OCI-LY7 (cell line): ENCODE measurements around the gene SLC16A3. TPM values are rescaled to one million over a fixed set of nuclear protein-coding genes. Genes with fewer than 3 reads are reported as not detected.

ENCODE experiments used
- BruUV-seq: library from RNA; stranded (reverse); fragments of 400-500 nt; replicated peaks from 2 replicates; lab custom pipeline; 2021; lab: Mats Ljungman, UMichigan
- CTCF ChIA-PET: fragments of 300-600 bp; sonication (Branson Sonifier 250); formaldehyde crosslinking; loops from one replicate; lab custom pipeline; 2022; ENCODE audit warnings: antibody characterized with exemption; ENCODE audit not compliant: unreplicated experiment; lab: Charles Lee
- POLR2A ChIA-PET: fragments of 300-600 bp; sonication (Branson Sonifier 250); formaldehyde crosslinking; loops from one replicate; lab custom pipeline; 2022; ENCODE audit warnings: antibody characterized with exemption; lab: Charles Lee
- DNase-seq: peaks from one replicate; pipeline ENCODE4 v3.0.0-alpha.2; 2015; ENCODE audit warnings: low spot score
- H2AFZ ChIP-seq: fragments of 200-600 bp; sonication (generic), shearing (Covaris generic); 2 replicates; pipeline ENCODE4 v1.6.1; 2014; ENCODE audit warnings: mild to moderate bottlenecking, antibody characterized with exemption, low read length, moderate library complexity
- H3K27ac ChIP-seq: fragments of 200-600 bp; sonication (generic); 2 replicates; pipeline ENCODE4 v1.5.1; 2014; ENCODE audit warnings: mixed run types, low read depth, mild to moderate bottlenecking, moderate library complexity, low read length, inconsistent platforms; ENCODE audit not compliant: poor library complexity, severe bottlenecking
- H3K36me3 ChIP-seq: fragments of 200-600 bp; sonication (generic); 2 replicates; pipeline ENCODE4 v1.6.1; 2014; ENCODE audit warnings: mild to moderate bottlenecking, antibody characterized with exemption, low read length, moderate library complexity, mixed read lengths; ENCODE audit not compliant: insufficient read depth
- H3K4me1 ChIP-seq: fragments of 200-600 bp; sonication (generic); 2 replicates; pipeline ENCODE4 v1.5.1; 2014; ENCODE audit warnings: mild to moderate bottlenecking, low read length; ENCODE audit not compliant: insufficient read depth, poor library complexity, severe bottlenecking
- H3K4me2 ChIP-seq: fragments of 200-600 bp; sonication (generic); 2 replicates; pipeline ENCODE4 v1.6.1; 2014; ENCODE audit warnings: mild to moderate bottlenecking, low read length
- H3K4me3 ChIP-seq: fragments of 200-600 bp; sonication (generic); 2 replicates; pipeline ENCODE4 v1.5.1; 2014; ENCODE audit warnings: mild to moderate bottlenecking, low read depth, low read length; ENCODE audit not compliant: poor library complexity, severe bottlenecking
- H3K79me2 ChIP-seq: fragments of 200-600 bp; sonication (generic); 2 replicates; pipeline ENCODE4 v1.6.1; 2016; ENCODE audit warnings: low read depth, mild to moderate bottlenecking, low read length, moderate library complexity, mixed read lengths; ENCODE audit not compliant: insufficient read depth
- H3K9me2 ChIP-seq: fragments of 200-600 bp; sonication (generic); 2 replicates; pipeline ENCODE4 v1.6.1; 2016; ENCODE audit warnings: mild to moderate bottlenecking, low read length, mixed read lengths; ENCODE audit not compliant: insufficient read depth
- H3K9me3 ChIP-seq: fragments of 200-600 bp; sonication (generic); 2 replicates; pipeline ENCODE4 v1.6.1; 2014; ENCODE audit warnings: mild to moderate bottlenecking, mixed run types, low read length, mixed read lengths
- H4K20me1 ChIP-seq: fragments of 200-600 bp; sonication (generic); 2 replicates; pipeline ENCODE4 v1.6.1; 2014; ENCODE audit warnings: mild to moderate bottlenecking, antibody characterized with exemption, low read length, moderate library complexity, mixed read lengths; ENCODE audit not compliant: insufficient read depth
- CTCF ChIP-seq: fragments of 200-600 bp; sonication (generic); conservative IDR thresholded peaks from 2 replicates; pipeline ENCODE4 v1.5.1; 2014; ENCODE audit warnings: mild to moderate bottlenecking, antibody characterized with exemption, low read length, moderate library complexity, mixed read lengths
- EZH2phosphoT487 ChIP-seq: fragments of 200-600 bp; sonication (generic); IDR thresholded peaks from 2 replicates; pipeline ENCODE4 v1.6.1; 2018; ENCODE audit warnings: low read depth, borderline replicate concordance, mild to moderate bottlenecking, mixed run types, antibody characterized with exemption, low read length, moderate library complexity, mixed read lengths
- intact Hi-C: fragments of 100-400 bp; cut with micrococcal nuclease; formaldehyde crosslinking; loops from one replicate; pipeline ENCODE4 v1.10.0; 2022; ENCODE audit not compliant: unreplicated experiment
- total RNA-seq, 2 experiments: library from RNA; depleted of rRNA in 1 of 2; stranded (reverse); fragments of >200 nt in 1 of 2; shearing (Covaris generic) in 1 of 2; gene quantifications; 2 replicates each; pipeline ENCODE4 v1.2.3, GENCODE V29; 2014 to 2022

The SLC16A3 gene
- total RNA-seq, 2 experiments from 2014 or later = 21.6 to 55.0 TPM

- Histone ChIP-seq H3K9me2 (no peaks in the 10 kb centered on the region), H2AFZ (no peak overlapping the region), H3K9me3 (no peaks in the 10 kb centered on the region), H3K4me2 (no peak overlapping the region), H3K36me3 (no peaks in the 10 kb centered on the region), H3K79me2 (no peaks in the 10 kb centered on the region), H3K4me1 (no peaks in the 10 kb centered on the region), H3K27ac (no peak overlapping the region), H4K20me1 (no peaks in the 10 kb centered on the region), H3K4me3 (no peak overlapping the region)
- CTCF ChIA-PET = interaction anchor here (0.8 kb wide), 1 partner anchor 14 kb away, joined by 3 read pairs; no protein-coding TSS in a partner anchor
- intact Hi-C loops = no loop called here
- DNase-seq = no peak
- POLR2A ChIA-PET = interaction anchor here (0.6 kb wide), 1 partner anchor 296 kb away, joined by 7 read pairs; no protein-coding TSS in a partner anchor
- no TSS peak for BruUV-seq
- no peak for TF ChIP-seq EZH2phosphoT487
These were observed 8.8 kb upstream of the SLC16A3 start for GRCh38 chr17:82219753-82220709.

GRCh38 chr17:82221341-82221902, 7.4 kb upstream of the SLC16A3 start:
- DNase-seq = no peak
- Histone ChIP-seq H2AFZ (no peak overlapping the region), H3K4me1 (no peaks in the 10 kb centered on the region), H3K36me3 (no peaks in the 10 kb centered on the region), H3K4me2 (no peak overlapping the region), H4K20me1 (no peaks in the 10 kb centered on the region), H3K9me3 (no peaks in the 10 kb centered on the region), H3K4me3 (no peak overlapping the region), H3K79me2 (no peaks in the 10 kb centered on the region), H3K27ac (no peak overlapping the region), H3K9me2 (no peaks in the 10 kb centered on the region)
- TF ChIP-seq CTCF = no peak
- no peak for TF ChIP-seq EZH2phosphoT487
- ChIA-PET POLR2A (no interaction called here), CTCF (interaction anchor here (0.8 kb wide), 1 partner anchor 15 kb away, joined by 3 read pairs; no protein-coding TSS in a partner anchor)
- intact Hi-C loops = no loop called here
- no TSS peak for BruUV-seq

- H3K9me2 ChIP-seq = no peaks in the 10 kb centered on the region
- POLR2A ChIA-PET = no interaction called here
- intact Hi-C loops = no loop called here
These were observed 6.0 kb upstream of the SLC16A3 start for GRCh38 chr17:82222816-82223215.

More at GRCh38 chr17:82222816-82223215, 6.0 kb upstream of the SLC16A3 start:
- no peak overlapping the region for H3K4me3 ChIP-seq
- no peak overlapping the region for H3K27ac ChIP-seq
- no peak for DNase-seq
- H3K4me1 ChIP-seq = peaks cover under 1% of the 10 kb centered on the region
- no peaks in the 10 kb centered on the region for H3K9me3 ChIP-seq
- H3K79me2 ChIP-seq = no peaks in the 10 kb centered on the region
- TF ChIP-seq CTCF (no peak), EZH2phosphoT487 (no peak)
- no peak overlapping the region for H2AFZ ChIP-seq
- CTCF ChIA-PET = no interaction called here
- no peaks in the 10 kb centered on the region for H3K36me3 ChIP-seq
- no peaks in the 10 kb centered on the region for H4K20me1 ChIP-seq
- no peak overlapping the region for H3K4me2 ChIP-seq
- BruUV-seq = no TSS peak
